OCI-LY1 (cell line): Measurements from ENCODE around the gene TROAP.

Experiments
- H2AFZ ChIP-seq: fragments of 200-600 bp; sonication (generic), shearing (Covaris generic); 2 replicates; pipeline ENCODE4 v1.6.0; 2014; ENCODE audit warnings: antibody characterized with exemption, mild to moderate bottlenecking, low read length
- H3F3A ChIP-seq: fragments of 200-600 bp; sonication (generic), shearing (Covaris generic); 2 replicates; pipeline ENCODE4 v1.6.0; 2014; ENCODE audit warnings: mild to moderate bottlenecking, antibody characterized with exemption, low read length, moderate library complexity; ENCODE audit not compliant: insufficient read depth
- H3K27ac ChIP-seq: fragments of 200-600 bp; sonication (generic); 2 replicates; pipeline ENCODE4 v1.5.1; 2014; ENCODE audit warnings: low read length, mixed run types, mild to moderate bottlenecking, low read depth; ENCODE audit not compliant: poor library complexity, severe bottlenecking
- H3K27me3 ChIP-seq: fragments of 200-600 bp; sonication (generic); 2 replicates; pipeline ENCODE4 v1.6.0; 2014; ENCODE audit warnings: antibody characterized with exemption, mild to moderate bottlenecking, low read length, moderate library complexity; ENCODE audit not compliant: insufficient read depth
- H3K36me3 ChIP-seq: fragments of 200-600 bp; sonication (generic); 2 replicates; pipeline ENCODE4 v1.6.1; 2014; ENCODE audit warnings: mild to moderate bottlenecking, antibody characterized with exemption, low read length, moderate library complexity, mixed read lengths; ENCODE audit not compliant: insufficient read depth
- H3K4me1 ChIP-seq: fragments of 200-600 bp; sonication (generic); 2 replicates; pipeline ENCODE4 v1.5.1; 2014; ENCODE audit warnings: mild to moderate bottlenecking, low read length, moderate library complexity; ENCODE audit not compliant: insufficient read depth, severe bottlenecking
- H3K4me2 ChIP-seq: fragments of 200-600 bp; sonication (generic), shearing (Covaris generic); 2 replicates; pipeline ENCODE4 v1.6.1; 2014; ENCODE audit warnings: low read length
- H3K4me3 ChIP-seq: fragments of 200-600 bp; sonication (generic); 2 replicates; pipeline ENCODE4 v1.5.1; 2014; ENCODE audit warnings: low read length, low read depth, mild to moderate bottlenecking, mixed read lengths; ENCODE audit not compliant: poor library complexity, severe bottlenecking
- H3K79me2 ChIP-seq: fragments of 200-600 bp; shearing (Covaris generic); 2 replicates; pipeline ENCODE4 v1.6.1; 2016; ENCODE audit warnings: mixed run types, low read length, mixed read lengths; ENCODE audit not compliant: insufficient read depth
- H3K9ac ChIP-seq: fragments of 200-600 bp; sonication (generic), shearing (Covaris generic); 2 replicates; pipeline ENCODE4 v1.6.1; 2014; ENCODE audit warnings: mild to moderate bottlenecking, low read length, mixed read lengths
- H3K9me2 ChIP-seq: fragments of 200-600 bp; sonication (generic), shearing (Covaris generic); 2 replicates; pipeline ENCODE4 v1.6.1; 2014; ENCODE audit warnings: low read depth, mild to moderate bottlenecking, low read length, mixed read lengths
- H3K9me3 ChIP-seq: fragments of 200-600 bp; shearing (Covaris generic); 2 replicates; pipeline ENCODE4 v1.6.1; 2014; ENCODE audit warnings: low read length, mixed read lengths
- H4K20me1 ChIP-seq: fragments of 200-600 bp; sonication (generic), shearing (Covaris generic); 2 replicates; pipeline ENCODE4 v1.6.0; 2016; ENCODE audit warnings: mild to moderate bottlenecking, low read length; ENCODE audit not compliant: insufficient read depth
- CTCF ChIP-seq: fragments of 200-600 bp; sonication (generic), shearing (Covaris generic); IDR thresholded peaks from 2 replicates; pipeline ENCODE4 v1.5.1; 2017; ENCODE audit warnings: mild to moderate bottlenecking, antibody characterized with exemption, low read length, moderate library complexity, mixed read lengths
- EZH2 ChIP-seq: fragments of 200-600 bp; sonication (generic), shearing (Covaris generic); IDR thresholded peaks from 2 replicates; pipeline ENCODE4 v1.8.0; 2017; ENCODE audit warnings: borderline replicate concordance, mixed run types, mild to moderate bottlenecking, antibody characterized with exemption, low read length, moderate library complexity, mixed read lengths

Gene TROAP

GRCh38 chr12:49342914-49343731 lies 20.1 kb downstream of the TROAP start:
- H3K27me3 ChIP-seq: 0 out of 2 replicates have a peak, but pooled peaks cover 4% of the 10 kb centered on the region

GRCh38 chr12:49344486-49345050 lies 21.5 kb downstream of the TROAP start:
- H2AFZ ChIP-seq: no peak overlapping the region

More at GRCh38 chr12:49342914-49343731, 20.1 kb downstream of the TROAP start:
- Histone ChIP-seq H4K20me1 (no peaks in the 10 kb centered on the region), H3K4me3 (no peak overlapping the region), H3K4me2 (peak overlapping the region; percentile 44), H3K9me3 (no peaks in the 10 kb centered on the region), H3K36me3 (no peaks in the 10 kb centered on the region), H2AFZ (no peak overlapping the region), H3K9me2 (no peaks in the 10 kb centered on the region), H3K9ac (no peak overlapping the region), H3K4me1 (peaks cover 38% of the 10 kb centered on the region), H3K79me2 (no peaks in the 10 kb centered on the region), H3K27ac (no peak overlapping the region), H3F3A (no peaks in the 10 kb centered on the region)
- TF ChIP-seq EZH2 (no peak), CTCF (no peak)

More at GRCh38 chr12:49344486-49345050, 21.5 kb downstream of the TROAP start:
- Histone ChIP-seq H3K27ac (no peak overlapping the region), H3K9me3 (no peaks in the 10 kb centered on the region), H3K4me2 (no peak overlapping the region; the same call in 1 of the 2 replicates), H3K9ac (no peak overlapping the region), H3K4me1 (peaks cover 38% of the 10 kb centered on the region), H4K20me1 (no peaks in the 10 kb centered on the region), H3K36me3 (no peaks in the 10 kb centered on the region), H3F3A (no peaks in the 10 kb centered on the region), H3K9me2 (no peaks in the 10 kb centered on the region), H3K4me3 (no peak overlapping the region), H3K27me3 (0 out of 2 replicates have a peak, but pooled peaks cover 4% of the 10 kb centered on the region), H3K79me2 (no peaks in the 10 kb centered on the region)
- no peak for TF ChIP-seq EZH2
- no peak for TF ChIP-seq CTCF
